Mucosa of rectum (tissue), 2 donors: Measurements from ENCODE around the gene CENPS.

Experiments used
- H3K27ac ChIP-seq, 2 donors: one replicate each; pipeline ENCODE4 v1.7.0; 2013; ENCODE audit warnings: inconsistent platforms in 2 of 2, low read depth in 2 of 2, low read length in 2 of 2
- H3K27me3 ChIP-seq, 2 donors: one replicate each; pipeline ENCODE4 v1.7.0; 2013; ENCODE audit warnings: low read length in 2 of 2; ENCODE audit not compliant: control insufficient read depth in 2 of 2, insufficient read depth in 2 of 2
- H3K36me3 ChIP-seq, 2 donors: one replicate each; pipeline ENCODE4 v1.7.0; 2013; ENCODE audit warnings: low read length in 2 of 2; ENCODE audit not compliant: control insufficient read depth in 2 of 2, insufficient read depth in 2 of 2
- H3K4me1 ChIP-seq, 2 donors: one replicate each; pipeline ENCODE4 v1.7.0; 2013; ENCODE audit warnings: low read length in 2 of 2, mild to moderate bottlenecking in 1 of 2; ENCODE audit not compliant: control insufficient read depth in 2 of 2, insufficient read depth in 2 of 2
- H3K4me3 ChIP-seq, 2 donors: one replicate each; pipeline ENCODE4 v1.7.0; 2013; ENCODE audit warnings: low read length in 2 of 2
- H3K9ac ChIP-seq, 2 donors: one replicate each; pipeline ENCODE4 v1.7.0; 2013; ENCODE audit warnings: low read length in 2 of 2, low read depth in 1 of 2, mild to moderate bottlenecking in 1 of 2
- H3K9me3 ChIP-seq, 2 donors: one replicate each; pipeline ENCODE4 v1.7.0; 2013; ENCODE audit warnings: low read length in 2 of 2; ENCODE audit not compliant: control insufficient read depth in 2 of 2
- donor health status: healthy.
- donor health status: Normal muscosa, but diverticular disease.

CENPS gene

GRCh38 chr1:10433790-10434189 lies 3.6 kb downstream of the CENPS start:
- no peak overlapping the region for H3K9ac ChIP-seq
- H3K4me3 ChIP-seq = no peak overlapping the region
- no peaks in the 10 kb centered on the region for H3K9me3 ChIP-seq
- peaks cover 13 to 14% of the 10 kb centered on the region in 2 donors for H3K4me1 ChIP-seq
- H3K36me3 ChIP-seq = no peaks in the 10 kb centered on the region
- H3K27me3 ChIP-seq = no peaks in the 10 kb centered on the region
- no peak overlapping the region for H3K27ac ChIP-seq

- no peak overlapping the region for H3K9ac ChIP-seq
Measured at GRCh38 chr1:10434590-10434989, 4.4 kb downstream of the CENPS start.

GRCh38 chr1:10437052-10437451 lies 6.8 kb downstream of the CENPS start:
- no peaks in the 10 kb centered on the region for H3K9me3 ChIP-seq

More at GRCh38 chr1:10434590-10434989, 4.4 kb downstream of the CENPS start:
- H3K27me3 ChIP-seq = no peaks in the 10 kb centered on the region
- H3K4me3 ChIP-seq = no peak overlapping the region
- peaks cover 12 to 13% of the 10 kb centered on the region in 2 donors for H3K4me1 ChIP-seq
- H3K36me3 ChIP-seq = no peaks in the 10 kb centered on the region
- no peak overlapping the region for H3K27ac ChIP-seq
- no peaks in the 10 kb centered on the region for H3K9me3 ChIP-seq

GRCh38 chr1:10438677-10439163 lies 8.5 kb downstream of the CENPS start:
- Histone ChIP-seq H3K4me3 (no peak overlapping the region), H3K27me3 (no peaks in the 10 kb centered on the region), H3K27ac (no peak overlapping the region), H3K9me3 (no peaks in the 10 kb centered on the region), H3K4me1 (no peaks in the 10 kb centered on the region), H3K9ac (no peak overlapping the region), H3K36me3 (no peaks in the 10 kb centered on the region)

More at GRCh38 chr1:10437052-10437451, 6.8 kb downstream of the CENPS start:
- Histone ChIP-seq H3K4me1 (no peaks in the 10 kb centered on the region), H3K36me3 (no peaks in the 10 kb centered on the region), H3K27ac (no peak overlapping the region), H3K4me3 (no peak overlapping the region), H3K27me3 (no peaks in the 10 kb centered on the region), H3K9ac (no peak overlapping the region)

DNA sequence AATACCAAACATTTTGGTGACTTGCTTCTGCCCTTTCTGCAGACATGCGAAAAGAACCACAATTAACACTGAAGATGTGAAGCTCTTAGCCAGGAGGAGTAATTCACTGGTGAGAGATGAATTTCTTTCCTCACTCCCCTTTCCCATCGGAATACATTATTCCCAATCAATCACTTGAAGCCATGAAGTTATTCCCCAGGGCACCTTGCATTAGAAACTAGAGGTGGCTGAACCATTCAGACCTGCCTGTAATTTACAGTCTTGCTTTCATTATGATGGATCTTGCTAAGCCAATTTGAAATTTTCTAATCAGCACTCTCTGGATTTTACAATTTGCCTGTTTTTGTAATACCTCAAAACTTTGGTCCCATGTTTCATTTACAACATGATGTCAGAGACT lies 10.1 kb downstream of the CENPS start:
- no peaks in the 10 kb centered on the region for H3K9me3 ChIP-seq

GRCh38 chr1:10440794-10441193 lies 10.6 kb downstream of the CENPS start:
- no peaks in the 10 kb centered on the region for H3K9me3 ChIP-seq
- no peak overlapping the region for H3K27ac ChIP-seq
- H3K36me3 ChIP-seq = no peaks in the 10 kb centered on the region
- H3K27me3 ChIP-seq = no peaks in the 10 kb centered on the region
- H3K4me1 ChIP-seq = no peaks in the 10 kb centered on the region
- H3K9ac ChIP-seq = no peak overlapping the region
- no peak overlapping the region for H3K4me3 ChIP-seq

More for the DNA sequence above, 10.1 kb downstream of the CENPS start:
- Histone ChIP-seq H3K27me3 (no peaks in the 10 kb centered on the region), H3K27ac (no peak overlapping the region), H3K36me3 (no peaks in the 10 kb centered on the region), H3K4me1 (no peaks in the 10 kb centered on the region), H3K9ac (no peak overlapping the region), H3K4me3 (no peak overlapping the region)

DNA sequence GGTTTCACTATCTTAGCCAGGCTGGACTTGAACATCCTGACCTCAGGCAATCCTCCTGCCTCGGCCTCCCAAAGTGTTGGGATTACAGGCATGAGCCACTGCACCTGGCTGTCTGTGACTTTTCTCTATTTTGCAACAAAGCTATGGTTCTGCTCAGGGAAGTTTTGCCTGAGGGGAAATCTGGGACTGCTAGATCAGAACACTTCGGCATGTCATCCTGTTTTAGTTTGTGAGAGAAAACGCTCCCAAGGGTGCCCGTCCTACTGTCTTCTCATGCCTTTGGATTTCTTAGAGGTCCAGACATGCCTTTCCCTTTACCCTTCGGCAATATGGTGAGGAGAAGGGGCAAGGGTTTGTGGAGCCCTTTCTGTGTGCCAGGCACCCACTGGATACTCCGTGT lies 14.0 kb downstream of the CENPS start:
- H3K4me1 ChIP-seq = no peaks in the 10 kb centered on the region
- H3K9ac ChIP-seq = no peak overlapping the region
- H3K27me3 ChIP-seq = no peaks in the 10 kb centered on the region

GRCh38 chr1:10444795-10445397 lies 14.7 kb downstream of the CENPS start:
- Histone ChIP-seq H3K9me3 (no peaks in the 10 kb centered on the region), H3K4me1 (no peaks in the 10 kb centered on the region), H3K9ac (no peak overlapping the region), H3K27me3 (no peaks in the 10 kb centered on the region), H3K4me3 (no peak overlapping the region), H3K27ac (no peak overlapping the region), H3K36me3 (peaks cover 0 to 2% of the 10 kb centered on the region in 2 donors)

More for the DNA sequence above, 14.0 kb downstream of the CENPS start:
- no peaks in the 10 kb centered on the region for H3K9me3 ChIP-seq
- H3K4me3 ChIP-seq = no peak overlapping the region
- H3K27ac ChIP-seq = no peak overlapping the region
- peaks cover 0 to 2% of the 10 kb centered on the region in 2 donors for H3K36me3 ChIP-seq

DNA sequence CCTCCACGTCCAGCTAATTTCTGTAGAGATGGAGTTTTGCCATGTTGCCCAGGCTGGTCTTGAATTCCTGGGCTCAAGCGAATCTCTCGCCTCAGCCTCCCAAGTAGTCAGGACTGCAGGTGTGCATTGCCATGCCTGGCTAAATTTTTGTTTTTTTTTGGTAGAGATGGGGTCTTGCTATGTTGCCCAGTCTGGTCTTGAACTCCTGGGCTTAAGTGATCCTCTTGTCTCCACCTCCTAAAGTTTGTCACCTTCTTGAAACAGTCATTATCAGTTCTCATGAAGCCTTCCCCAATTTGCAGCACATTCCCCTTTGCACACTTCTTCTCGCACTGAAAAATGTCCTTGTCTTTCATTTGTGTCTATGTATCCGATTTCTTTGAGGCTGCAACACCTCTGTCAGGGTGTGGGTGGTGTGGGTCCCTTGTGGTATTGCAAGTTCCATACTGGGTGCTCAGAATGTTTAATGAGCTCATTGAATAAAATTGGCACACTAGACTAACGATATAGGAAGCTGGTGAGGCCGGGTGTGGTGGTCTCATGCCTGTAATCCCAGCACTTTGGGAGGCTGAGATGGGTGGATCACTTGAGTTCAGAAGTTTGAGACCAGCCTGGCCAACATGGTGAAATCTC lies 16.7 kb downstream of the CENPS start:
- no peaks in the 10 kb centered on the region for H3K4me1 ChIP-seq
- peaks cover 0 to 2% of the 10 kb centered on the region in 2 donors for H3K36me3 ChIP-seq
- H3K27me3 ChIP-seq = no peaks in the 10 kb centered on the region
- no peak overlapping the region for H3K9ac ChIP-seq
- H3K9me3 ChIP-seq = no peaks in the 10 kb centered on the region
- no peak overlapping the region for H3K27ac ChIP-seq
- no peak overlapping the region for H3K4me3 ChIP-seq

DNA sequence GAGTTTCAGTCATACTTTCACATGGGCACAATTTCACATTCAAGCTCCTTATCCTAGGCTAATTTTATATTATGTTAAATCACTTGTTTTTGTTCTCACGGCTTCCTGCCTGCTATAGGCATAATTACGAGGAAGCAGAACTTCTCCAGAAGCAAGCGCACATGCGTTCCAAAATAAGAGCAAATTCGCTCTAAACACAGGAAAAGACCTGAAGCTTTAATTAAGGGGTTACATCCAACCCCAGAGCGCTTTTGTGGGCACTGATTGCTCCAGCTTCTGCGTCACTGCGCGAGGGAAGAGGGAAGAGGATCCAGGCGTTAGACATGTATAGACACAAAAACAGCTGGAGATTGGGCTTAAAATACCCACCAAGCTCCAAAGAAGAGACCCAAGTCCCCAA lies 19.5 kb downstream of the CENPS start, which contains the start of gene CORT:
TSS of gene CORT (plus strand) at position 281 of the 400 bp plus-strand sequence. CDS start 193 bp downstream, outside the sequence.
- Histone ChIP-seq H3K36me3 (peaks cover 0 to 2% of the 10 kb centered on the region in 2 donors), H3K27me3 (no peaks in the 10 kb centered on the region), H3K9me3 (no peaks in the 10 kb centered on the region), H3K9ac (no peak within 1 kb of the TSS), H3K4me3 (no peak within 1 kb of the TSS), H3K27ac (no peak within 1 kb of the TSS), H3K4me1 (no peaks in the 10 kb centered on the region)
